Hepatocyte (in vitro differentiated cells): Measurements from ENCODE around the gene NFXL1.

Experiments used
- CTCF ChIP-seq: fragments of 200-600 bp; sonication (generic); IDR thresholded peaks from 2 replicates; pipeline ENCODE4 v1.5.1; 2016; ENCODE audit warnings: antibody characterized with exemption, mild to moderate bottlenecking; ENCODE audit not compliant: poor library complexity
- EZH2phosphoT487 ChIP-seq: fragments of 200-600 bp; sonication (generic); IDR thresholded peaks from one replicate; pipeline ENCODE4 v1.6.1; 2018; ENCODE audit warnings: antibody characterized with exemption, mild to moderate bottlenecking, low read depth, moderate library complexity; ENCODE audit not compliant: unreplicated experiment, severe bottlenecking

- TF ChIP-seq EZH2phosphoT487 (no peak), CTCF (no peak)
Measured at GRCh38 chr4:47816748-47817147, 97.6 kb downstream of the NFXL1 start.
